ELF-1 (cell line): ENCODE results near the gene DNMT3L.
A peak's percentile ranks its signal among the peaks of the same experiment; 100 is the strongest.
"Not testable (repeated sequence)": the region's sequence is repeated elsewhere in the genome, so short reads cannot be mapped to it uniquely, and the experiment has no call there.

Experiments used
- DNase-seq: peaks from one replicate; pipeline ENCODE4 v3.0.0-alpha.2; 2016; ENCODE audit warnings: low read depth, low spot score

Gene DNMT3L

DNA sequence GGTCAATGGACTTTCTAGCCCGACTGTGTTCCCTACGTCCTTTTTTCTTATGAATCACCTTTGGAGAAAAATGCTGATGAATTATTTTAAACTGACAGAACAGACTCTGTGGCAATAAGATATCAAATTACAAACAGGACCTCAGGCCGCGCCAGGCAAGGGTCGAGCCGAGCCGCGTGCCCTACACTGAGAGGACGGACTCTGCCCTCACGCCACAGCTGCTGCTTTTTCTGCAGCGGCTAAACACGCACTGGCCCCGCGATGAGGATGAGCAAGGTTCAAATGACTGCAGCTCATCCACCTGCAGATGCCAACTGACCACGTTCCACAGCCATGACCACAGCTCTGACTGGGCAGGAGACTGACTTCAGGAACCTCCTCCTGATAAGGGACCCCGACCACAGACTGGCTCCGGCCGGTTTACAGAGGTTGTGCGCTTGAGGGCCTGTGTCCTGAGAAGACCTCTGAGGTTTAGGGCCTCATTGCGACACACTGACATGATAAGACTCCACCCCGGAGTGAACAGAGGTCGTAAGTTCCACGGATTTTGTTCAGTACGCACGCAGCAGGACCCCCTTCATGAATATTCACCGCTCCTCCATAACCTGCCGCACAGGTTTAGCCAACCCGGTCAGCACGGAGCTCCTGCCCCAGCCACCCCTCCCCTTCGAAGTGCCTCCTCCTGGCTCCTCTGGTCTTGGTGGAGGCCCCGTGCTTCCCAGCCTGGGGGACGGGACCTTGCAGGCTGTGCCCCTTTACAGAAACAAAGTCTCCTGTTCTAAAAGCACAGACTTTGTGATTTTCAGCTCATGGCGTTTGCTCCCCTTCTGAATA is 12.3 kb downstream of the DNMT3L start:
- DNase-seq = not testable (repeated sequence)

DNA sequence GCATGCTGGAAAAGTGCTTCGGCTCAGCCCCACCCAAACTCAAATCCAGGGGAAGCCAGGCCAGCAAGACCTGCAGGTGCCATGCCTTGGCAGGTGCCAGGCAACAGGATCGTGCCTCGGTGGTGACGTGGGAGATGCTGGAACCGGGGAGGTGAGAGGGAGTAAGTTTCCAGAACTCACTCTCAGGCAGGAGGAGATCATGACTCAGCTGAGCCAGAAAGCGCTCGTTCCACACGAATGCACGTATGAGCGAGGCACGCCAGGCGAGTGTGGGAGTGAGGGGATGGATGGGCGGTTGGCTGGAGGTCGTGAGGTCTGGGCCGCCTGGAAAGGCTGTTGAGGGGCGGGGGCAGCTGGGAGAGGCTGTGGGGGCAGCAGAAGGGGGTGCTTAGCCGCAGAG is 13.8 kb downstream of the DNMT3L start:
- DNase-seq = not testable (repeated sequence)

DNA sequence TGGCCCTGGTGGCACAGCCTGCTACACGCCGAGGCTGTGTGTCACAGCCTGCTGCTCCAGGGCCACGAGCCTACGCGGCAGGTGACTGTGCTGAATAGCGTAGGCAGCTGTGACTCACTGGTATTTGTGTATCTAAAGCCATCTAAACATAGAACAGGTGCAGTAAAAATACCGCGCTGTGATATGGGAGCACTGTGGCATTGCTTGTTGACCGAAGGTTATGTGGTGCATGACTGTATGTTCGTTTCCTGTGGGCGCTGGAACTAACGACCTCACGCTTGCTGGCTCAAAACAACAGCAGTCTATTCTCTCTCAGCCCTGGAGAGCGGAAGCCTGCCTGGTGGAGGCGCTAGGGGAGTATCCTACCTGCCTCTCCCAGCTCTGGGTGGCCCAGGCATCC is 17.7 kb downstream of the DNMT3L start:
- DNase-seq = not testable (repeated sequence)

DNA sequence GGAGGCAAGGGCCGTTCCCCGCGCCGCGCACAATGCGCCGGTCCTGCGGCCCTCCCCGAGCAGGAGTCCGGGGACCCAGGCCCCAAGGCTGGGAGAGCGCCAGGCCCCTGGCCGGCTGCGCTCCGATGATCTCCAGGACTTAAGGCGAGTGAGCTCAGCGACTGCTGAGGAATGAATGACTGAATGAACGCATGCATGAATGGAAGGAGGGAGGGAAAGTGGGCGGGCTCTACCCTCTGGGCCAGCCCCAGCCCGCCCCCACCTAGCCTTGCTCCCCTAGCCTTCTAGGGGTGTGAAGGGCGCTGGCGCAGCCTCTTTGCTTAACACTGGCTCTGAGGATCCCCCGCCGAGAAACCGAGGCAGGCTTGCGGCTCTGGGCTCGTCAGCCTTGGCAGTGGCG is 20.4 kb downstream of the DNMT3L start:
- not testable (repeated sequence) for DNase-seq

DNA sequence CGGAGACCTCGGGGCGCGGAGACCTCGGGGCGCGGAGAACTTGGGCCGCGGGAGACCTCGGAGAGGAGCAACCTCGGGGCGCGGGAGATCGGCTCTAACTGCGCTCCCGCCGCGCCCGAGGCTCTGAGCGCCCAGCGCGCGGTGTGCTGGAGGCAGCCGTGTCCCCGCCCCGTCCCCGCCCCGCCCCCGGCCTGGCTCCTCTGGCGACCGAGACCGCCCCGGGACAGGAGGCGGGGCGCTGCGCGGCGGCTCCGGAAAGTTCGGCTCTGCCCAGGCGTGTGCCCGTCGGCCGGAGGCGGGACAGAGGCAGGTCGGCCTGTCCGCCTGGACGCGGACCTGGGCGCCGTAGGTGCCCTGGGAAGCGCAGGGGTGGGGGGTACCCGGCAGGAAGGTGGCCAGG is 20.9 kb downstream of the DNMT3L start, which contains the start of gene ICOSLG:
ICOSLG (minus strand) TSS at position 102 of the 400 bp plus-strand sequence. CDS start 126 bp downstream, outside the sequence.
- DNase-seq = not testable (repeated sequence)

DNA sequence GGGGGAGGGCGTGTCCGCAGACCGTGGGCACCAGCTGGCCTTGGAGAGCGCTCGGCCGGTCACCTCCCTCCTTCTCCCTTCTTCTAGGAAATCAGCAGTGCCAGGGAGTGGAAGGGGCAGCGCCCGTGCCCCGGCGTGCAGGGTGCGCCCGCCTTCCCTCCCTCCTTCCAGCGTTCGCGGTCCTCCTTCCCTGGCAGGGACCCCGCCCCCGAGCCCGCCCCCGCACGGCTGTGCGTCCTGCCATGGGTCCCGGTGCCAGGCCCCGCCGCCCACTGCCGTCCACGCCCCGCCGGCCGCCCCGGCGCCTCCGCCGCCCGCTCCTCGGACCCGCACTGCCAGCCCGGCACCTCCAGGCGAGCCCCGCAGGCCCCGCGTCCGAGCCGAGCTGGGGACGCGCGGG is 21.3 kb downstream of the DNMT3L start:
- DNase-seq = not testable (repeated sequence)

DNA sequence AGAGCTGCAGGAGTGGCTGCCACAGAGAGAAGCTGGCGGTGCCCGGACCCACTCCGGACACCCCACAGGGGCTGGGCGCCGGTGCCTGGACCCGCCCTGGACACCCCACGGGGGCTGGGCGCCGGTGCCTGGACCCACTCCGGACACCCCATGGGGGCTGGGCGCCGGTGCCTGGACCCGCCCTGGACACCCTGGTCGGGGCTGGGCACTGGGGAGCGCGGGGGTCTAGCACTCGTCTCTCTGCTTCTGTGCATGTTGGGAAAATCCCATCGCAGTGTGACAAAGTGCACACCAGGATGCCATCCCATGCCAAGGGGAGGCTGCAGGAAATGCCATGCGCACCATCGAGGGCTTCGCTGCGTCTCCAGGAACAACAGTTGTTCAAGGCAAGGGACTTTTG is 32.1 kb downstream of the DNMT3L start:
- DNase-seq = not testable (repeated sequence)

DNA sequence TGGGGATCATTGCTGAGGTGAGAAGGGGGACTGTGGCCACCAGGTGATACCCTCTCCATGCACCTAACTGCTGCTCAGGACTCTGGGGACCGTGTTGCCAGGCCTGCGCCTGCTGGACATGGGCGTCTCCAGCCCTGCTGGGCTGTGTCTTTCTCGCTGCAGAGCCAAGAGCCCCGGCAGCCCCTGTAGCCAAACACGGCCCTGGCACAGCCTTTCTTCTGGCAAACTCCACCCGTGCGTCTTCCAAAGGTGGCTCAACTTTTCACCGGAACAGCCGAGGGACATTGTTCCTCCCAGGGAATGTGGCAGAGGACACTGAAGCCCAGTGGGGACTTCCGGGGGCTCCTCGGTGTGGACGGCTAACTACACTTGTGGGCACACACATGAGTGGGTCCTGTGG is 33.6 kb downstream of the DNMT3L start:
- not testable (repeated sequence) for DNase-seq

DNA sequence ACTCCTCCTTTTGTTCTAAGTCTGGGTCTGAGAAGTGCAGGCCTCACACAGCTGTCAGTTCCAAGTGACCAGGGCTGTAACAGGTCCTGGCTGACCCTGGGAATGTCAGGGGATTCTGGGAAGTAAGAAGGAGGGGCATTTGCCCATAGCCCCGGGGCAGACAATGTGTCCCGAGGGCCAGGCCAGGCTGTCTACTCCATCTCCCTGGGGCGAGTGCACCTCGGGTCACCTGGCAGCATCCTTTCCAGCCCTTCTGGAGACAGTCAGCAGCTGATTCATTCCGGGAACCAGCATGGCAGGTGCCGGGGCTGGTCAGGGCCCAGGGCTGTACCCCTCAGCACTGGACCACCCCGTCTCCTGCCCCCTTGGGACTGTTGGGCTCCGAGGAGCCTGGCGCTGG is 34.1 kb downstream of the DNMT3L start:
- not testable (repeated sequence) for DNase-seq

DNA sequence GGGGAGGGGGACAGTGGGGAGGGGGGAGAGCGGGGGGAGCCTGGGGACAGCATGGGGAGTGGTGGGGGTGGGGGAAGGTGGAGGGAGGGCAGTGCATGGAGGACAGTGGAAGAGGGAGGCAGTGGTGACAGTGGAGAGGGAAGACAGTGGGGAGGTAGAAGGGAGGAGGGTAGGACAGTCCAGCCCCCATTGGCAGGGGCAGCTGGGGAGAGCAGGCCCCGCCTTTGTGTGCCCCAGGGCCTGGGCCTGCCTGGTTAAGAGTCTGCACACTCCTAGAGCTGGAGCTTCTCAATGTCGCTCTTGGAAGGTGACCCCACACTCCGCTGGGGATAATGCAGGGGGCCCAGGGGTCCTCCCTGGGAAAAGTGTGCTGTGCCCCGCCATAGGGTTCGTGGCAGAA is 36.1 kb downstream of the DNMT3L start:
- not testable (repeated sequence) for DNase-seq

DNA sequence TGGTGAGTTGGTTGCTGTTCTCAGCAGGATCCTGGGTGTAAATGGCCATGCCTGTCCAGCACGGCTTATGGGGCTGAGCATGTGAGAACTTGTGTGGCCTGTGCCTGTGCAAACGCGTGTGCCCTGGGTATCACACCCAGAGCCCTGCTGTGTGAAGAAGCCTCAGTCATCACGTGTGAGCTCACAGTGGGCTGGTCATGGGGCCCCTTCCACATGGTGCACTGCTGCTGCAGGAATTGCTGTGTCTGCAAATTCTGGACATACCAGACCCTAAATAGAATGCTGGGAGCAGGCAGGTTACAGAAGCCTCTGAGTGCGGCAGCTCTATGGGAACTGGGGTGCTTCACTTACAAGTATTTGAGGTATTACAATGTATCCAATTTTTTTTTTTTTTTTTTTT is 38.4 kb downstream of the DNMT3L start:
- DNase-seq = not testable (repeated sequence)

DNA sequence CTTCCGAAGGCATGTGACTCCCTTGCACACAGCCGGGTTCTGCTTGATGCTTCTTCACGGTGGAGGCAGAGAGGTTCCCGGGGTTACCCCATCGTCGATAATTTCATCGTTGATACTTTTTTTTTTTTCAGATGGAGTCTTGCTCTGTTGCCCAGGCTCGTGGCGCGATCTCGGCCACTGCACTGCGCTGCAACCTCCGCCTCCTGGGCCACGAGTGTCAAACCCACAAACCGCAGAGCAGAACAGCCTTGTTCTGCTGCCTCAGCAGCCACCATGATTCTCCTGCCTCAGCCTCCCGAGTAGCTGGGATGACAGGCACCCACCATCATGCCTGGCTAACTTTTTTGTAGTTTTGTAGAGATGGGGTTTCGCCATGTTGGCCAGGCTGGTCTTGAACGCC is 41.0 kb downstream of the DNMT3L start:
- not testable (repeated sequence) for DNase-seq

DNA sequence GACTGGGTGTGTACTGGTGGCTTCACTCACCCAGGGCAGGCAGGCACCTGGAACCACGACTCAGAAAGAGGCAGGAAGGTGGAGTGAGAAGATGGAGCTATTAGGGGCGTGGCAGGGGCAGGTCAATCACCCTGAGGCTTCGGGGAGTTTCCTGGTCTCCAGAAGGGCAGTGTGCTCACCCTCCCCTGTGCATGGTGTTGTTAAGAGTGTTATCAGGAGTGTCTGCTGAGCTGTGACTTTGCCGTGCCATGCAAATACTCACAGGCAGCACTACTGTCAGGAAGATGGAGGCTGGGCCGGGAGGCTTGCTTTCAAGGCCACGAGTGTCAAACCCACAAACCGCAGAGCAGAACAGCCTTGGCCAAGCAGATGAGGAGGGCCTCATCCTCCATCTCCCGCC is 43.2 kb downstream of the DNMT3L start:
- DNase-seq = not testable (repeated sequence)

DNA sequence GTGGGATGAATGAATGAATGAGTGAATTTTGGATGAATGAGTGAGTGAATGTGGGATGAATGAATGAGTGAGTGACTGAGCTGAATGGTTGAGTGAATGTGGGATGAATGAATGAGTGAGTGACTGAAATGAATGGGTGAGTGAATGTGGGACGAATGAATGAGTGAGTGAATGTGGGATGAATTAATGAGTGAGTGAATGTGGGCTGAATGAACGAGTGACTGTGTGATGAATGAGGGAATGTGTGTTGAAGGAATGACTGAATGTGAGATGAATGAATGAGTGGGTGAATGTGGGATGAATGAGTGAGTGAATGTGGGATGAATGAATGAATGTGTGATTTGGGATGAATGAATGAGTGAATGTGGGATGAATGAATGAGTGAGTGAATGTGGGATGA is 49.7 kb downstream of the DNMT3L start:
- DNase-seq = not testable (repeated sequence)

DNA sequence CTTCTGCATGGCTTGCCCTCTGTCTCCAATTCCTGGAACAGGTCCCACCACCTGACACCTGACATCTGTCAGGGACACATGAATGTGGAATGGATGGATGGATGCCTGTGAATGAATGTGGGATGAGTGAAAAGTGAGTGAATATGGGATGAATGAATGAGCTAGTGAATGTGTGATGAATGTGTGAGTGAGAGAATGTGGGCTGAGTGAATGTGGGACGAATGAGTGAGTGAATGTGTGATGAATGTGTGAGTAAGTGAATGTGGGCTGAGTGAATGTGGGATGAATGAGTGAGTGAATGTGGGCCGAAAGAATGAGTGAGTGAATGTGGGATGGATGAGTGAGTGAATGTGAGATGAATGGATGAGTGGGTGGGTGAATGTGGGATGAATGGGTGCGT is 50.1 kb downstream of the DNMT3L start:
- not testable (repeated sequence) for DNase-seq

DNA sequence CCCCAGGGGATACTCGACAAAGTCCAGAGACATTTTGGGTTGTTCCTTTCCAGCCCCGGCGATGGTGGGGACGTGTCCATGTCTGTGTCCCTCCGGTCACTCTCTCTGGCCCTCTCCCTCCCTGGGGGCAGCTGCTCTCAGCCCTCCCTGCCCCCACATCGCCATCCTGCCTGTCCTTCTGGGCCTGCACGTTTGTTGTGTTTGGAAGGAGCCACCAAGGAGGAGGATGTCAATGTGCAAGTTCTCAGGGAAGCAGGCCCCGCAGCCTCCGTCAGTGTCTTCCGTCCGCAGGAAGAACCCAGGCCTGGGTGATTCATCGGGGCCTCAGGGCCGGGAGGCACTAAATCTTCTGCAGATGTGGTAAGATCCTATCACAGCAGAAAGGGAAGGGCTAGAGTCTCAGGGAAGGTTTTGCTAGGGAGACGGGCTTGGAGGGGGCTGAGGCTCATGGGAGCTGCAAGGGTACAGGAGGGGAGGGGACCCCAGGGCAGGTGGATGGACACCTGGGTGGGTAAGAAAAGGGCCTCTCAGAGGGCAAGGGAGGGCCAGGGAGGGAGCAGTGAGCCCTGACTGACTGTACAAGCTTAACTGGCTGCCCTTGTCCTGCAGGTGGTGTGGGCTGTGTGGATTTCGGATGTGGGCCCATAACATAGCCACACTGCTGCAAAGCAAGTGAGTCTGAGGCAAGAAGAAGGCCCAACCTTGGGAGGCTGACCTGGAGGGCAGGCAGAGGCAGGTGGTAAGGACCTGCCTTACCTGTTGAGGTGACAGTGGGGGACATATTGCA is 53.6 kb downstream of the DNMT3L start:
- DNase-seq = not testable (repeated sequence)

DNA sequence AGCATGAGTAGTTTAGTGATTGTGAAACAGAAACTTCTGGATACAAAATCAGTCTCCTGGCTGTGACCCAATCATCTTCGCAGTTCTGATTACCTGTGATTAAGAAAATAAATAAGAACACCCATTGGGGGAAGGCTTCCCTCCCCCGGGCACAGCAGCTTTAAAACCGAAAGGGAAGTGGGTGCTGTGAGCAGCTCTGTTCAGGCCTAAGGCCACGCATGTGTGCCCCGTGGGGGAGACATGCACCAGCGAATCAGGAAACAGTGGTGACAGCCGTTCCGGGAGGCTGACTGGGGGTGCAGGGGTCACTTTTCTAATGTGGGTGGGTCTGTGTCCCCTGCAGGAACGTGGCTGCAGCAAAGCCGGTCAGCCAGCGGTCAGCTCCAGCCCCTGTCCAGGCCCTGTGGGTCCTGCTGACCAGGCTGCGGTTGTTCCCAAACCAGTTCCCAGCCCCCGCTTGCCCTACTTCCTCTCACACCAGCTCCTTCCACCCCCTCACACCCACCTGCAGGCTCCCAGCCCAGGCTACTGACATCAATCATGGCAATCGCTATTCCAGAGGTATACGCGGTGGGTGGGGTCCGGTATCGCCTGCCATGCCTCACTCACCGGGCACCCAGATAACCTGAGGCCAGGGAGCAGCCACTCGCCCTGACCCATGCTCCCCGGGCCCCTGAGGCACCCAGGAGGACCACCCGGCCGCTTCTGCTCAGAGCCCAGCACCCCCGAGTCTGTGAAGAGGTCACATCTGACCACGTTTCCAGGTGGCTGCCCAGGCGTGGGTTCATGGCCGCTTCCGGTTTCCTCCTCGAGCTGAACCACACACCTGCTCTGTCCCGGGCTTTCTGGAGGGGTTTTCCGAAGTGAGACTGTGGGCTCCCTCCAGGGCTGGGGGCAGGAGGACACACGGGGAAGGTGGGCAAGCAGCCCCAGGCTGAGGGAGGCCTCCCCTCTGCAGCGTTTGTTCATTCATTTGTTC is 54.7 kb downstream of the DNMT3L start:
- DNase-seq = not testable (repeated sequence)

DNA sequence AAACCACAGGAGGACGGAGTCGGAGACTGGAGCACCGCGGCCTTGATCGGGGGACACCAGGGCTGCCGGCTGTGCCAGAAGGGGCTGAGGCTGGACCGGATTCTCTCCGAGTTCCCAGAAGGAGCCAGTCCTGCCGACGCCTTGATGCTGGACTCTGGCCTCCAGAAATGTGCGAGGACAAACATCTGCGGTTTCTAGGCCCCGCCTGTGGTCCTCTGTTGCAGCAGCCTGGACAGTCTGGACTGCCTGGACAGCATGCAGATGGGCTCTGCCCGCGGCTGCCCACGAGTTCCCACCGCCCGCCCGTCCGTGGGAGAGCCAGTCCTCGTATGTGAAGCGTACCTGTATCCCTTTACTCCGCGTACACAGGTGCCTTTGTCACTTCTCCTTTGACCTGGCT is 55.5 kb downstream of the DNMT3L start:
- DNase-seq = not testable (repeated sequence)

DNA sequence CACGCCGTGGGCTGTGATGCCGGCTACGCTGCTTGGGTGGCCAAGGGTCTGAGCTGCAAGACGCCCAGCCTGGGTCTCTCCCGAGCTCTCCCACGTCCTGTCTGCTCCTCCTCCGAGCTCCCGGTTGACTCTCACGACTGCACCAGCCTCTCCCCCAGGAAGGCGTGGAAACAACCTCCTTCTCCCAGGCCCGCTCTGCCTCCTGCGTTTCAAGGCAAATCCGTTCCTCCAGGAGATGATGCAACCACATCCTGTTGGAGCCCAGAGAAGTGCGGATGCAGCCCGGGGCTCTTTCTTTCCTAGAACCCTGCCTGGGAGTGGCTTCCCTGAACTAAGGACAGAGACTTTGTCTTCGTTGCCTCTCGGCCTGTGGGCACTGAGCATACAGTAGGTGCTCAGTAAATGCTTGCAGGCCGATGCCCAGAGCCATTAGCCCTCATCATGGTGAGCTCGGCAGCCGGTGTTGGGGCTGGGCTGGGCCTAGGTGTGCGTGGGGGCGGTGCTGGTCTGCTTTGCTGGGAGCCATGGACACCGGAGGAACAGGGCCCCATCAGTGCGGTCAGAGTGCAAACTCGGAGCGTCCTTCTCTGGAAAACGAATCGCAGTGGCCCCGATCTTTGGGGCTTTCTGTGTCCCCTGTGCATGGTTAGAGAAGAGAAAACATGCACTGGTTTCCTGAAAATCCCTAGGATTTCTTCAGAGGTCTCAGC is 59.0 kb downstream of the DNMT3L start:
- DNase-seq = not testable (repeated sequence)

DNA sequence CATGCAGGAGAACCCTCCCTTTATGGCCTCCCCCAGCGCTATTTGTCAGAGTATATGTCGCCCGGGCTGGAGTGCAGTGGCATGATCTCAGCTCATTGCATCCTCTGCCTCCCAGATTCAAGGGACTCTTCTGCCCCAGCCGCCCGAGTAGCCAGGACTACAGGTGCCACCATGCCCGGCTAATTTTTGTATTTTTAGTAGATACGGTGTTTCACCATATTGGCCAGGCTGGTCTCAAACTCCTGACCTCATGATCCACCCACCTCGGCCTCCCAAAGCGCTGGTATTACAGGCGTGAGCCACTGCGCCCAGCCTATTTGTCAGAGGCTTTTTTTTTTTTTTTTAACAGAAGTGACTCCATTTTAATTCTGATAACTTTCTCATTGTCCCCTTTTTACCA is 61.7 kb downstream of the DNMT3L start:
- DNase-seq = not testable (repeated sequence)

DNA sequence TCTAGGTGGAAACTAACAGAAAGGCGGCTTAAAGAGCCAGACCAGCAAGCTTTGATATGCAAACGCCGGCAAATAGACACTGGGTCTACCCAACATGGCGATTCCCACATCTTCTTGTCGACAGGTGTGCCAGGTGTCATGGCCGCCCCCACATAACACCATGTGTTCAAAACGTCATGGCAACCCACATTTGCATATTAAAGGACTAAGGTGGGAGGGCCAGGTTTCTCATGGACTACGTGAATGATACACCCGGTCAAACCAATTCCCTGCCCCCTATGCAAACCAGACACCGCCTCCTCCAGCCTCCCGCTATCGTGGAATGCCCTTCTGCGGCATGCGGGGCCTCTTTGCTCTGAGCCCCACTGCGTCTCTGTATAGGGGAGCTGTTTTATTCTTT is 62.2 kb downstream of the DNMT3L start:
- peak; percentile 43 for DNase-seq
